Diencephalon (tissue), 1 donor: ENCODE measurements around the gene JDP2. TPM values are rescaled to one million over a fixed set of nuclear protein-coding genes. Genes with fewer than 3 reads are reported as not detected.

Source experiments
- total RNA-seq: library from RNA; depleted of rRNA; stranded (reverse); fragments of >200 nt; gene quantifications from one replicate; pipeline ENCODE4 v1.2.3, GENCODE V29; 2014

The JDP2 gene
- total RNA-seq = 12.5 TPM

GRCh38 chr14:75427482-75428229 is at the start of gene JDP2:
Gene JDP2, plus strand, starts transcription at chr14:75428022. Its CDS starts 9,899 bp downstream, at chr14:75437921.

GRCh38 chr14:75522224-75522982 is 94.6 kb downstream of the JDP2 start, which contains the start of gene BATF:
Gene BATF, plus strand, starts transcription at chr14:75522469. Its CDS starts 214 bp downstream, at chr14:75522683.

Other genes starting within 250 kb of the JDP2 start
- 57.0 TPM for gene FOS, start 149.2 kb upstream of the JDP2 start, total RNA-seq
- 1.6 TPM for gene BATF, start 94.4 kb downstream of the JDP2 start, total RNA-seq
- 6.7 TPM for gene FLVCR2, start 150.6 kb downstream of the JDP2 start, total RNA-seq
- 12.2 TPM for gene ERG28, start 232.9 kb downstream of the JDP2 start, total RNA-seq
- gene TTLL5, start 233.2 kb downstream of the JDP2 start, total RNA-seq = 35.5 TPM